ENCODE results near the gene SPATA2.

SPATA2 gene

DNA sequence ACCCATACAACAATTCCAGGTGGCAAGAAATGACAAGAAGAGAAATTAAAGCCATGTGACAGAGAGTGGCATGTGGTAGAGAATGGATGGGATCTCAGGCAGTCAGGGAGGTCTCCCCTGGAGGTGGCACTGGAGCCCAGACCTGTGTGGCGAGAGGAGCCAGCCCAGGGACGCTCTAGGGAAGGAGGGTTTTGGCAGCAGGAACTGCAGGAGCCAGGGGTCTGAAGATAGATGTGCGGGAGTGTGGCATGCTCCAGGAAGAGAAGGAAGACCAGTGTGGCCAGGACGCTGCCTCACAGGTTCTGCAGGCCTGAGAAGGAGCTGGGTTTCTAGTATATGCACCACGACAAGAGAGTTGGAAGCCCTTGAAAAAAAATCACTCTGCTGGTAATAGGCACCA lies 45.1 kb downstream of the SPATA2 start:
- H3K4me3 ChIP-seq (ENCODE audit: low read depth, low read length), result no peak overlapping the region
- TF ChIP-seq, protein P1, sequence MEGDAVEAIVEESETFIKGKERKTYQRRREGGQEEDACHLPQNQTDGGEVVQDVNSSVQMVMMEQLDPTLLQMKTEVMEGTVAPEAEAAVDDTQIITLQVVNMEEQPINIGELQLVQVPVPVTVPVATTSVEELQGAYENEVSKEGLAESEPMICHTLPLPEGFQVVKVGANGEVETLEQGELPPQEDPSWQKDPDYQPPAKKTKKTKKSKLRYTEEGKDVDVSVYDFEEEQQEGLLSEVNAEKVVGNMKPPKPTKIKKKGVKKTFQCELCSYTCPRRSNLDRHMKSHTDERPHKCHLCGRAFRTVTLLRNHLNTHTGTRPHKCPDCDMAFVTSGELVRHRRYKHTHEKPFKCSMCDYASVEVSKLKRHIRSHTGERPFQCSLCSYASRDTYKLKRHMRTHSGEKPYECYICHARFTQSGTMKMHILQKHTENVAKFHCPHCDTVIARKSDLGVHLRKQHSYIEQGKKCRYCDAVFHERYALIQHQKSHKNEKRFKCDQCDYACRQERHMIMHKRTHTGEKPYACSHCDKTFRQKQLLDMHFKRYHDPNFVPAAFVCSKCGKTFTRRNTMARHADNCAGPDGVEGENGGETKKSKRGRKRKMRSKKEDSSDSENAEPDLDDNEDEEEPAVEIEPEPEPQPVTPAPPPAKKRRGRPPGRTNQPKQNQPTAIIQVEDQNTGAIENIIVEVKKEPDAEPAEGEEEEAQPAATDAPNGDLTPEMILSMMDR (IDR thresholded peaks at IDR 0.05; ENCODE audit: borderline replicate concordance, insufficient read depth, low read depth, low read length), result no peak

DNA sequence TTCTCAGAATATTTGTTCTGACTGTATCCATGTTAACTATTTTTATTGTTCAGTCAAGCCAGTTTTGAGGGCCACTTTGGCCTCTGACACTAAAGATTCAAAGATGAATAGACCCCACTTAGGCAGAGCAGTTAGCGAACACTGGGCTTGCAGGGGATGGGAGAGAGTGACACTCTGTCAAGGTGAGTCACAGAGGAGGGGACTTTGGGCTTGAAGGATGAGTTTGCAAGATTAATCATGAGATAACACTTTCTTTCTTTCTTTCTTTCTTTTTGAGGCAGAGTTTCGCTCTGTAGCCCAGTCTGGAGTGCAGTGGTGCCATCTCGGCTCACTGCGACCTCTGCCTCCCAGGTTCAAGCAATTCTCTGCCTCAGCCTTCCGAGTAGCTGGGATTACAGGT lies 46.4 kb downstream of the SPATA2 start:
- H3K4me3 ChIP-seq (ENCODE audit: low read depth, low read length), result no peak overlapping the region
- TF ChIP-seq, protein P1 (IDR thresholded peaks at IDR 0.05; ENCODE audit: borderline replicate concordance, insufficient read depth, low read depth, low read length), result no peak

- H3K4me3 ChIP-seq (ENCODE audit: low read depth, low read length), result no peak overlapping the region
- TF ChIP-seq, protein P1 (IDR thresholded peaks at IDR 0.05; ENCODE audit: borderline replicate concordance, insufficient read depth, low read depth, low read length), result no peak
These were observed 46.8 kb downstream of the SPATA2 start for GRCh38 chr20:49868538-49868937.

DNA sequence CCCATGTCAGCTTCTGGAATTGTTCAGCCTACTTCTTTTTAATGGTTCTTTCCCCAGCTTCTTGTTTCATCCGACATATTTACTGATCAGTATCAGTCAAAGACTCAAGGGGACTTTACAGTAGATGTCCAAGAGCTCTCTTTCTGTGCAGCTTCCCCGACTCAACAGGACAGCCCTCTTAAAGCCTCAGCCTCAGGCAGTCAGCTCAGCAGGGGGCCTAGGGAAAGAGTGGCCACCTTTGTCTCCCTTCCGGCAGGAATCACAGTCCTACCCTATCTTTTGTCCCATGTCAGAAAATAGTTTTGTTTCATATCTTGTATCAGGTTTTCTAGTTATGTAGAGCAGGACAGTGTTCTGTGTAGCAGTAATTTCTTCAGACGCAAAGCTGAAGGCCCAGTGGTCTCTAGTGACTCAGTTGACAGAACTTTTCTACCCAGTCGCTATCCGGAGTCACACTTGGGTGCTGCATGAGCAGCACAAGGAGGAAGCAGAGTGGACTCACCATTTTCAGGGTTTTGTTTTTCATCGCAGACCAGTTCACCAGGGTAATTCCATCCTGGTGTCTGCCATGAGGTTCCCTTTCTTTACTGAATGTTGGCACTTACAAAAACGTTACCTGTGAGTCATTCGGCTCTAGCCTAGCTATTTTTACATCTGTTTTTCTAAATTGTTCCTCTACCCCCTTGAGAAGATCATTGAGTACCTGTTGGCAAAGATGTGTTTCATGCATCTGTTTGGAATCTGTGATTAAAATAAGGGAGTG lies 47.7 kb downstream of the SPATA2 start:
- no peak overlapping the region for H3K4me3 ChIP-seq (ENCODE audit: low read depth, low read length)
- TF ChIP-seq, protein P1 (IDR thresholded peaks at IDR 0.05; ENCODE audit: borderline replicate concordance, insufficient read depth, low read depth, low read length), result no peak

- no peak overlapping the region for H3K4me3 ChIP-seq (ENCODE audit: low read depth, low read length)
- TF ChIP-seq, protein P1 (IDR thresholded peaks at IDR 0.05; ENCODE audit: borderline replicate concordance, insufficient read depth, low read depth, low read length), result no peak
These were observed 49.3 kb downstream of the SPATA2 start for GRCh38 chr20:49866051-49866450.

- TF ChIP-seq, protein P1 (IDR thresholded peaks at IDR 0.05; ENCODE audit: borderline replicate concordance, insufficient read depth, low read depth, low read length), result no peak
- H3K4me3 ChIP-seq (ENCODE audit: low read depth, low read length), result no peak overlapping the region
These were observed 49.8 kb downstream of the SPATA2 start for GRCh38 chr20:49865559-49865958.

GRCh38 chr20:49863666-49864065 lies 51.7 kb downstream of the SPATA2 start:
- H3K4me3 ChIP-seq (ENCODE audit: low read depth, low read length), result no peak overlapping the region
- TF ChIP-seq, protein P1 (IDR thresholded peaks at IDR 0.05; ENCODE audit: borderline replicate concordance, insufficient read depth, low read depth, low read length), result no peak
